Nucleus accumbens (tissue), 56 donors: ENCODE measurements around the gene LSM10.
A peak's percentile ranks its signal among the peaks of the same experiment; 100 is the strongest.

Source experiments
- DNase-seq, 56 donors: peaks; one replicate each; lab custom pipeline; 2025; lab: John Stamatoyannopoulos, UW

The LSM10 gene

DNA sequence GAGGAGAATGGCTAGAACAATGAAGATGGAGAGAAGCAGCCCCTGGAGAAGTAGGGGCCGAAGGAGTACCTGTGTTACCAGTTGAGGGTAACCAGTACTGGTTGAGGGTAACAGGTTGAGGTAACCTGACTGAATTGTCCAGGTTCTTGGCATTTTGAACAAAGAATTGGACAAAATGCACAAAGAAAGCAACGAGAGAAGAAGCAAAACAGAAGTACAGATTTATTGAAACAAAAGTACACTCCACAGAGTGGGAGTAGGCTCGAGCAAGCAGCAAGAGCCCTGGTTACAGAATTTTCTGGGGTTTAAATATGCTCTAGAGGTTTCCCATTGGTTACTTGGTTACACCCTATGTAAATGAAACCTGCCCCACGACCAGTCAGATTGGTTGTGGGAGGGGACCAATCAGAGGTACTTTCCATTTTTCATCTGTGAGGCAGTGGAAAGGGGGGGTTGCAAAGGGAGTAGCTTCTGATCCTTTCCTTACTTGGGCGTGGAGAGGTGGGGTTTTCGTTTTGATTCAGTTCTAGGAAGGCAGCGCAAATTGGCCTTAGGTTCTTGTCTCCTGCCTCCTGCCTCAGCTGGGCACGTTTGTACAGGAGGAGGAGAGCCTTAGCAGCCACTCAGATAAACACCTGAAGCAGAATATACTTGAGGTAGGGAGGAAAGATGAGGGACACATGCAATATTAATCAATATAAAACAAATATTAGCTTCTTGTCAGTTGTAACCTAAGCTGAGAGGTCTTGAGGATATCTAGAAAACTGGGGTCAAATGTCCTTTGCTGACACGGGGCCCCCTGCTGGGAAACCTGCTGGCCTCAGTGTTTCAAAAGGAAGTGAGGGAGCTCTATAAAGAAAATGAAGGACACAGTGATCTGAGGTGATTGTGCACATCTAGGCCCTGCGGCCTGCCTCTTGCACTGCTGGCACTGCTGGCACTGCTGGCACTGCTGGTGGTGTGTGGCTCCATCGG, 14.3 kb upstream of the LSM10 start:
- peak in 25 of 56 donors; percentile 3 to 67 (median 27) for DNase-seq

DNA sequence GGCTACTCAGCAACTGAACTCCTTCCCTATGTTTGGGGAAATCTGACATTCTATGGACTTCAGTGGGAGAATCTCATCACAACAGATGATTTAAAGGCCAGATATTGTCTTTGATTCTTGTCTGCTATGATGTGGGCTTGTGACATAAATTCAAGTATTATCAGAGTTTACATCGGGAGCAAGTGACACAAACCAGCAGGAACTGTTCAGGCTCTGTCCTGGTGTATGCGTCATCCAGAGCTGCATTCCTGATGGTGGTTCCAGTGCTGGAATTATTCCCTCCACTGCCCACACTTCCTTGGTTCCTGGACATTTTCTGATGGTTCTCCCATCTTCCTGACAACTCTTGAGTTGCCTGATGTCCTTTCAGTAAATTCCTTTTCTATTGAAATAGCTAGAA, 10.8 kb upstream of the LSM10 start:
- DNase-seq: no peak

DNA sequence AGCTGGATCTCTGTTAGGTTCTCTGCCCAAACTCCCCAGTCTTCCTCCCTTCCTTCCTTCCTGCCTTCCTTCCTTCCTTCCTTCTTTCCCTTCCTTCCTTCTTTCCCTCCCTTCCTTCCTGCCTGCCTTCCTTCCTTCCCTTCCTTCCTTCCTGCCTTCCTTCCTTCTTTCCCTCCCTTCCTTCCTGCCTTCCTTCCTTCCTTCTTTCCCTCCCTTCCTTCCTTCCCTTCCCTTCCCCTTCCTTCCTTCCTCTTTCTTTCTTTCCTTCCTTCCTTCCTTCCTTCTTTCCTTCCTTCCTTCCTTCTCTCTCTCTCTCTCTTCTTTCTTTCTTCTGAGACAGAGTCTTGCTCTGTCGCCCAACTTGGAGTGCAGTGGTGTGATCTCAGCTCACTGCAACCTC, 8.7 kb upstream of the LSM10 start:
- no peak for DNase-seq

DNA sequence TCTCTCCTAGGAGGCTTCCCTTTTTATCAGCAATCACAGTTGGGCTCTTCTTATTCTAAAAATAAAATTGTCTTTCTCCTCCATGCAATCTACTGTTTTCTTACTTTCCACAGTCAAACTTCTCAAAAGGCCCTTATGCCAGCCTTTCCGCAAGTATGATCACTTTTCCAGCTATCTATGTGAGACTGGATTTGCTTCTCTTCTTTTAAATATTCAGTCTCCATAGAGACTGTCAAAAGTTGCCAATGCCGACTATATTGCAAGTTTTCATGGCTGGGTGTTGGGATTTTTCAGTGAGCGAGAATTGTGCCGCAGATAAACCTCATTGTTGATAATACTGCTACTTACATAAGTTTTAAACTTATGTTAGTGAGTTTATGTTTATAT, 4.8 kb upstream of the LSM10 start:
- no peak for DNase-seq

DNA sequence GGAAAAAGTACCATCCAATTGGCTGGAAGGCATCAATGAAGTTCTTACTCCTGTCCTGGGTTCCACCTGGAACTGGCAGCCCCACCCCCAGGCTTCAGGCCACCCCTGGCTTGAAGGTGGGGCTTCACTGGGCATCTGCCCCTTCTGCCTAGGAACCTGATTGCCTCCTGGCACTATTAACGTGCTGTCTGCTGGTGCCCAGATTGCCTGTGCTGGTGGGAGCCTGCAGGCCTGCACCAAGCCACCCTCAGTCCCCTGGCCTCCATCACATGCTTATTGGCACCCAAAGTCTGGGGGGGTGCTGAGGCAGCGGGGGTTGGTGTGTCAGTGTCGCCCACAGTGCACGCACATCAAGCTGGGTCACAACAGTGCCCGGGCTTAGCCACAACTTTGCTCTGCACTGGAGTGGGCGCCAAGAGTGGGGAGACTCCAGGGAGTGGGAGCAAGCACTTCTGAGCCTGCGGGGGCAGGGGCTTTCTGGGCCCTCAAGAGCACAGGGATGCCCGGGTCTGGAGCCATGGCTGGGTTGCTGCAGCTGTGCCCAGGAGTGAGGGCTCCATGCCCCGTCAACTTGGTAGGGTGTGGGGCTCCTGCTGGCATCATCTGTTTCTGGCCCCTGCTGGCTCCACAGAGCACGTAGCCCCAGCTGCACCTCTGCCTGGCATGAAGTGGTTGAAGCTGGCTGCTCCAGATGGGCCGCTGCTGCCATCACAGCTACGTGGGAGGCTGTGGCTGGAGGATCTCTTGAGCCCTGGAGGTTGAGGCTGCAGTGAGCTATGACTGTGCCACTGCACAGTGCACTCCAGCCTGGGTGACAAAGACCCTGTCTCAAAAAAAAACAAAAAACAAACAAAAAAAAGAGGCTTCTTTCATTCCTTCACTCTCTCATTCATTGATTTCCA, 4.1 kb upstream of the LSM10 start:
- DNase-seq: no peak

DNA sequence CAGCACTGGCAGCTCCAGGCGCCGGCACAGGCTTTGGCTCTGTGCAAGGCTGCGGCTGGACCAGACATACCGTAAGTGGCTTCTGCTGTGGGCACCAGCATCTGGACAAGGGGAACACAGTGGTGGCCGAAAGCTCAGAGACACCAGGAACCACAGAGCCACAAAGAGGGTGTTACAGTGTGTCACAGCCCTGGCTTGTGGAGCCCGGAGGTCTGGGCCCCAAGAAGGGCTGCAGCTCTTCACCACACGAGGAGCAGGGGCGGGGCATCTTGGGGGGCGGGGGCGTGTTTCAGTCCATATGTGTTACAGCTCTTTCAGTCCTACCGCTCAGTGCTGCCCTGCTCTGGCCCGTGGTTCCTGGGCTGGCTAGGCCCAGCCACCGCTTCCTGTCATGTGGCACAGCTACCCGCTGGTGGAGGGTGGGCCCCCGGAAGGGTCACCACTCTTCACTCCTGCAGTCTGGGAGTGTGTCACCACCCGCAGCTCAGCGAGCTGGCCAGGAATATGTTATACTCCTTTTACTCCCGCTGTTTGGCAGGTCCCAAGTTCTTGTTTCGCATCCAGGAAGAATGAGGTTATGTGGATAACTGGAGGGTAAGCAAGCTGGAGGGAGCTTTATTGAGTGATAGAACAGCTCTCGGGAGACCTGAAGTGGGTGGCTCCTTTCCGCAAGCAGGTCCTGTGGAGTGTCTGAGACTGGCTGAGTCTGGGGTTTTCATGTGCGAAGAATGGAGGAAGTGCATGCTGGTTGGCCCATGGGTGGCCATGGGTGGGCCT, 3.3 kb upstream of the LSM10 start:
- peak in 34 of 56 donors; percentile 3 to 55 (median 22) for DNase-seq

DNA sequence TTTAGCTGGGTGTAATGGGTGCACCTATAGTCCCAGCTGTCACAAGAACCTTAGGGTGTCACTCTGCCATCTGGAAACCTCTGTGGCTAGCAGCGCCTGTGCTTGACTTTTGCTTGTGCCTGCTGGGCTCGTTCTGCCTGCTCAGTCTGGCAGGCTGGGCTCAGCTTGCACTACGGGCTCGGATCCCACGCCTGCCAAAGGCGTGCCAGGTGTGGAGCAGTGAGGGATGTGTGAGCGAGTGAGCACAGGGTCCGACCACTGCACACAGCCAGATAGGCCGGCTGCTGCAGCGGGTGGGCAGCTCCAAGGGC, 2.8 kb upstream of the LSM10 start:
- DNase-seq: no peak

DNA sequence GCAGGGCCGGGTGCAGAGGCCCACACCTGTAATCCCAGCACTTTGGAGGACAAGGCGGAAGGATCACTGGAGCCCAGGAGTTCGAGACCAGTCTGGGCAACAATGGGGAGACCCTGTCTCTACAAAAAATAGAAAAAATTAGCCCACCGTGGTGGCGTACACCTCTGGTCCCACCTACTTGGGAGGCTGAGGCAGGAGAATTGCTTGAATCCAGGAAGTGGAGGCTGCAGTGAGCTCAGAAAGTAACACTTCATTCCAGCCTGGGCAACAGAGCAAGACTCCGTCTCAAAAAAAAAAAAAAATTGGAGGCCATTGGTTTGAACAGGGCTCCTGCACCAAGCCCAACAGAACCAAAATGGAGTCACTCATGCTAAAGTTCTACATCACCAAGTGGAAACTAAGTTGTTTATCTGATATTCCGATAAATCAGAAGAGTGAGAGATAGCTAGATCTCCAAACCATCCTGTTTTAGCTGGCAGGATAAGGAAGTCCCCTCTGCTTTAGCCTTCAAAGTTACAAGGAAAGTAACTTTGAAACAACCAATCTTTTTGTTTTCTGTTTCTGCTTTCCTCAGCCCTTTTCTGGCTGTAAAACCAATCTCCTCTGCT, 766 bp upstream of the LSM10 start:
- DNase-seq: peak in 1 of 56 donors; percentile 27

DNA sequence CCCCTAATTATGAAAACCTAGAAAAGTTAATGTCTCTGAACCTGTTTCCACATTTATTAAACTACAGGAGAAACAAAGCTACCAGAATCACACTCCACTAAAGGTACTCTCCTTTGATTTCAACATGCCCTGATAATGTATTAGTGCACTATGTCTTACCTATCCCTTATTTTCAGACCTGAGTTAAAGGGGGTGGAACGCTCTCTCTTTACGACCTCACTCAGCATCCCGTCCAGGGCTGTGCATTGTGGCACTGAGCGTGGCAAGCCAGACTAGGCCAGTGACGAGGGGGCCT, 678 bp downstream of the LSM10 start:
- no peak for DNase-seq

DNA sequence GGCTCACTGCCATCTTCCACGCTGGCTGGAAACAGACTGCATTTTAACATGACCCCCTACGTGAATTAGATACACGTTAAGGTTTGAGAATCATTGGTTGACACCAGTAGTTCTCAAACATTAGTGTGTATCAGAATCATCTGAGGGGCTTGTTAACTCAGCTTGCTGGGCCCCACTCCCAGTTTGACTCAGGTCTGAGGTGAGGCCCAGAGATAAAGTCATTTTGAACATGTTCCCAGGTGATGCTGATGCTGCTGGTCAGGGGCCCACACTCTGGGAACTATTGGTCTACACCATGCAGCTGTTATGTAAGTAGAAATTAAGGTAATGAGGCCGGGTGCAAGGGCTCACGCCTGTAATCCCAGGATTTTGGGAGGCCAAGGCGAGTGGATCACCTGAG, 1.3 kb downstream of the LSM10 start:
- no peak for DNase-seq

DNA sequence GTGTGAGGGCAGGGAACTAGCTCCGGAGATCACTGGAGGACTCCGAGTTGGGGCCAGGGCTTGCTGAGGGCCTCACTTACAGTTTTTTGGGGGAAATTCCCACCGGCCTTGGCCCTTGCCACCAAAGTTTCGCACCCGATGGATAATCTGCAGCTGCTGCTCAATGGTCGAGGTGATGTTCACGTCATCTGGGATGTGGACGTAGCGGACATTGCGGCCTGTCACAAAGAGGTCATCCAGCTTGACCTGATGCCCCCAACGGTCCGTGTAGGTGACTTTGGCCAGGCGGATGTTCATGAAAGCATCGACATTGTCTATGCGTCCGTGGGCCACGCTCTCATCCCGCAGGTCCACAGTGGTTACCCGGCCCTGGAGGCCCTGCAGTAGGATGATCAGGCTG, 4.0 kb downstream of the LSM10 start:
- DNase-seq: no peak

DNA sequence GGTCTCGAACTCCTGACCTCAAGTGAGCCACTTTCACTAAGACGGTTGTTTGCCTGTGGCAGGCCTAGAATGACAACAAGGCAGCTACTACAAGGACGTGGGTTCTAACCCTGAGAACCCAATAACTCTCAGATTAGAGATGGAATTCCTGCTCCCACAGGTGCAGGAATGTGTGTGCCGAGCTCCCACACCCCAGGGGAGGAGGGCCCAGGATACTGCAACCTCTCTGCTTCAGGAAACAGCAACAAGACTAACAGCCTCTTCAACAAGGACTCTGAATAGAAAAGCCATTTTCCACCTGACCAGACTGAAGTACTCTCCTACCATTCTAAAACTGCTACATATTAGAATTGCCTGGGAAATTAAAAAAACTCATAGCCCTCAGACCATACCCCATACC, 4.9 kb downstream of the LSM10 start:
- no peak for DNase-seq

DNA sequence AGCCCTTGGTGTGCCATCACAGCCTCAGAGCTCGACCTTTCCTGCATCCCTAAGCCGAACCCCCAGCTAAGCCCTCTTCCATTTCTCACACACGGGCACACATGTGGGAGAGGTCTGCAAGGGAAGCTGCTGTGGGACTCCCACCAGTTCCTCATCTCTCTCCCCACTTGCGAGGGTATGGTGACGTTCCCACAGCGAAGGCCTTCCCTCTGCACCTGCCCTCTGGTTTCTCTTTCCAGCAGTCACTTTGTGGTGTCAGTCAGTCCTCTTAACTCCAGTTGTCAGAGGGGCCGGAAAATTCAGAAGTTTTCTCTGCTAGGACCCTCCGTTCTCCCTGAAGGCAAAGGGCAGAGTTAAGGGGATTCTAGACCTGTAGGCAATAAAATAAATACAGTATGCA, 6.4 kb downstream of the LSM10 start:
- no peak for DNase-seq

DNA sequence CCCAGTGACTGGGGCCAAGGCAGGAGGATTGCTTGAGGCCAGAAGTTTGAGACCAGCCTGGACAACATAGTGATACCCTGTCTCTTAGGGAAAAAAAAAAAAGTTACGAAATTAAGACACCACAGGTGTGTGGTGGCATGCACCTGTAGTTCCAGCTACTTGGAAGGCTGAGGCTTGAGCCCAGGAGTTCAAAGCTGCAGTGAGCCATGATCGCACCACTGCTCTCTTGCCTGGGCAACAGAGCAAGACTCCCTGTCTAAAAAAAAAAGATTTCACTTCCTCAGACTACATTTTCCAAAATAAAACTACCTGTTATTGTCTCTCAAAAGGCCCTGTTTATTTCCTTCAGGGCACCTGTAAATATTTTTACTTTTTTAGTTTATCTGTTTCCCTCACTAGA, 7.3 kb downstream of the LSM10 start:
- DNase-seq: no peak

DNA sequence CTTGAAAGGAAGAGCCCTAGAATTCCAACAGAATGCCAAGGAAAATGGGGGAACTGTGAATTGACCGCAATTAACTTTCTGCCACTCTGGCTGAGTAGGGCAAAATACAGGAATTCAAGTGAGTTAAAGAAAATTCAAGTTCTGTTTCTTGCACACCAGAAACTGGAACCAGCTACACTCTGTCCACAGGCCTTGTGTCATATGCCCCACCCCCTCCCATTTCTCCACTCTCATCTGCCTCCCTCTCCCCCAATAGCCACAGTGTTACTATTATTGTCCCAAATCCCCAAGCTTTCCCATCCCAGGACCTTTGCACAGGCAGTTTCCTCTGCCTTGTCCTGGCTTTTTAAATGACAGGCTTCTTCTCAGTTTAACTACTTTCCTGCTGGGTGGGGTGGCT, 7.7 kb downstream of the LSM10 start:
- no peak for DNase-seq

DNA sequence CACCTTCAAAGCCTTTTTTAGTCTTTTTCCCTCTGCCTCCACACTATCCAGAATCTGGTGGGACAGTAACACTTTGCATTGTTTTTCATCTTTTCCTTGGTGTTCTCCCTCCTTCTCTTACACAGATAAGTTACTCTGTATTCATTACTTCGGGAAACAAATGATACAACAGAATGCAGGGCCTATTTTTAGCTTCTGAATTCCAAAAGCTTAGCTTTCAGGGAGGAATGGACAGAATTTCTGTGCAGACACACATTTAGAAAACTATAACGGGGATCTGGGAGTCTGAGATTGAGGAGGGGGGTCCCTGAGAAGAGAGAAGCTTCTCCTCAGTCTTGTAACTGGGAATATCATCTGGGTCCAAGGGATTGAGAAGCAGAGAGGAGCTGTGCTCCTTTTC, 8.4 kb downstream of the LSM10 start:
- no peak for DNase-seq

DNA sequence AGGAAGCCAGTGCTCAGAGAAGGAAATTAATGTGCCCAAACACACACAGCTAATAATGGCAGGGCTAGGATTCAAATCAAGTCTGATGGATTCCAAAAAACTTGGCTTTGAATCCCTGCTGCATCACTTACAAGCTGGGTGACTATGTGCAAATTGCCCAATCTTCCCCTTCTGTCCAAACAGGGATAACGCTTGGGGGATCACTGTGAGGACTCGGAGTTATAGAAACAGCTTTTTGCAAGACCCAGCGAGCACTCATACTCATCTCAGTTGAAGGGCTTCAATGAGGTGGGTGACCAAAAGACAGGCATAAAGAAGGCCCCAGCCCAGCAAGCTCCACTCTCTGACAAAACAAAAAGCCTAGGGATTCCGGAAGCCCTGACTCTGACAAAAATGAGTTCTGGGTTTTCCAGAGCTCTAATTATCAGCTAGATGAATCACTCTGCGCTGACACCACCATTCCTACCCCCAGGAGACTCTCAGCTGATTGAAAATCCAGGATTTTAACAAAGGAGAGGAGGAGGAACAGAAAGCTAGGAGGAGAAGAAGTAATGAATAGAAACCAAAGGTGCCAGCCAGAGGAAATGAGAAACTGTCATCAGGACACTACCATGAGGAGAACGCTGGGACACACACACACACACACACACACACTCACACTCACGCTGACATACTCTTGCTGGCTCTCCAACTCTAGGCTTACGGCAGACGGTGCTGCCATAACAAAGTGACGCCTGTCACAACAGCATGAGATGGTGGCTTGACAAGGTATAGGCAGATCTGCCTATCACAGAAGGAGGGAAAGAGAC, 10.4 kb downstream of the LSM10 start:
- peak in 21 of 56 donors; percentile 8 to 56 (median 32) for DNase-seq

DNA sequence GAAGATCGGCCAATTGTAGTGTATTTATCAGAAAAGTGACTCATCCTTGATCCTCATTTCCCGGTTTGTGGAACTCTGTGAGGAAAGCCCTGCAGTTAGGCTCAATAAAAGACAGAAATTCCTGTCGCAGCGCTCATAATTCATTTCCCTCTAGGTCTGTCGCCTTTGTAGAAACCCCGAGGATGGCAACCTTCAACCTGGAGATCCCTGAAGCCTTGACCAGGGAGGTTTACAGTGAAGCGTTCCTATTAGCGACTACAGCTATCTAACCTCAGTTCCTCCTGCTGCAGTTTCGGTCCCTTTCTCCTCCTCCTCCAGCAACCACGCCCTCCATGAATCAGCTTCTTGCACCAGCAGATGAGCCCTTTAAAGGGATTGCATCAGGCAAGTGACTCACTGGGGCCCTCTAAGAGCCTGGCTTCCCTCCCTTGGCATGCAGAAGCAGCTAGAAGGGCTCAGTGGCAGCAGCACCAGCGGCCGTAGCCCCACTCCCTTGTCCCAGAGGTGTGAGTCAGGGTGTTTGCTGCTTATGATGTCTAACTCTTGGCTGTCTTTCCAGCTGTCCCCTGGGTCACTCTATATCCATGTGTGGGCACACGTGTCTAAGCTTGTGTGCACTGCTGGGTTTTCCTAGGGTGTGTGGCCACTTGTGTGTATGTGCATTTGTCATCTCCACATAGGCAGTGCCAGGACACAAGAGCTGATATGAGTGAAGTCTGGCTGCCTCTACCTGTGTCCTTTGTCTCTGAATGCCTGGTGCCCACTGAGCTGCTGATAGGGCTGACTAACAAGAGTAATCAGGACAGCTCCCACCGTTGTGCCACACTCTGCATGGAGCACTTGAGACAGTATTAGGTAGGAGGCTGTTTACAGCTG, 11.2 kb downstream of the LSM10 start:
- DNase-seq: peak; percentile 30 to 97 (median 80)
